Natural killer cell (primary cell): ENCODE data around the gene IKZF1. TPM values are rescaled to one million over a fixed set of nuclear protein-coding genes. Genes with fewer than 3 reads are reported as not detected.

Source experiments
- ATAC-seq, 3 donors: fragments of 150-1000 bp in 2 of 3; fragments of 200-7000 bp in 1 of 3; cut with Tn5 transposase; 1 replicate in 1 of 3; 2 replicates in 2 of 3; pipeline ENCODE4 v1.10.0; 2021; ENCODE audit warnings: mild to moderate bottlenecking in 2 of 3, moderate library complexity in 2 of 3
- DNase-seq, 2 donors: peaks; one replicate each; pipeline versions ENCODE4 v3.0.0 to v3.0.0-alpha.2; 2013 to 2021; ENCODE audit warnings: mixed read lengths in 1 of 2
- H3K27ac ChIP-seq: one replicate; pipeline ENCODE4 v1.5.1; 2013; ENCODE audit warnings: mild to moderate bottlenecking, low read length
- H3K27me3 ChIP-seq: one replicate; pipeline ENCODE4 v1.6.1; 2013; ENCODE audit warnings: low read length; ENCODE audit not compliant: control insufficient read depth, insufficient read depth
- H3K36me3 ChIP-seq: one replicate; pipeline ENCODE4 v1.6.1; 2013; ENCODE audit warnings: low read length; ENCODE audit not compliant: control insufficient read depth, insufficient read depth
- H3K4me1 ChIP-seq: one replicate; pipeline ENCODE4 v1.6.1; 2013; ENCODE audit warnings: low read length; ENCODE audit not compliant: control insufficient read depth, insufficient read depth
- H3K4me3 ChIP-seq: one replicate; pipeline ENCODE4 v1.5.1; 2013; ENCODE audit warnings: low read length
- H3K9me3 ChIP-seq: one replicate; pipeline ENCODE4 v1.6.1; 2013; ENCODE audit warnings: low read length; ENCODE audit not compliant: control insufficient read depth, insufficient read depth
- H3K27ac Mint-ChIP-seq, 2 donors: one replicate each; pipeline ENCODE4 v1.8.0; 2022; ENCODE audit warnings: mild to moderate bottlenecking in 2 of 2, mixed read lengths in 2 of 2, moderate library complexity in 1 of 2
- H3K27me3 Mint-ChIP-seq, 2 donors: one replicate each; pipeline ENCODE4 v1.8.0; 2022; ENCODE audit warnings: low read depth in 2 of 2, mixed read lengths in 2 of 2
- H3K36me3 Mint-ChIP-seq: one replicate; pipeline ENCODE4 v1.8.0; 2022; ENCODE audit warnings: mixed read lengths
- H3K4me1 Mint-ChIP-seq, 2 donors: one replicate each; pipeline ENCODE4 v1.8.0; 2022; ENCODE audit warnings: mixed read lengths in 2 of 2
- H3K4me3 Mint-ChIP-seq: one replicate; pipeline ENCODE4 v1.8.0; 2022; ENCODE audit warnings: mild to moderate bottlenecking, moderate library complexity, mixed read lengths
- H3K9me3 Mint-ChIP-seq, 2 donors: one replicate each; pipeline ENCODE4 v1.8.0; 2022; ENCODE audit warnings: mixed read lengths in 2 of 2
- WGBS: methylation state at CpG from one replicate; pipeline ENCODE4 v1.1.7; 2013; ENCODE audit warnings: missing lambda C conversion rate; ENCODE audit not compliant: insufficient coverage; 5-methylcytosine and 5-hydroxymethylcytosine counted together
- intact Hi-C: fragments of 100-400 bp; cut with micrococcal nuclease; formaldehyde crosslinking; loops from one replicate; pipeline ENCODE4 v1.14.2; 2022
- total RNA-seq, 4 donors: library from RNA; stranded (reverse); fragments of 120-200 nt in 1 of 4; gene quantifications; one replicate each; pipeline versions ENCODE4 v1.2.3 to v1.2.4, GENCODE V29; 2013 to 2022
- TF ChIP-seq, protein P1 (sequence below): fragments of 200-600 bp; IDR thresholded peaks from one replicate; pipeline ENCODE4 v1.8.0; 2022; ENCODE audit warnings: antibody characterized with exemption

The IKZF1 gene
- total RNA-seq, 3 donors from 2014 or later (not counting 1 experiment from before 2014, with no cell fraction given) = 294 to 391 (median 350) TPM

DNA sequence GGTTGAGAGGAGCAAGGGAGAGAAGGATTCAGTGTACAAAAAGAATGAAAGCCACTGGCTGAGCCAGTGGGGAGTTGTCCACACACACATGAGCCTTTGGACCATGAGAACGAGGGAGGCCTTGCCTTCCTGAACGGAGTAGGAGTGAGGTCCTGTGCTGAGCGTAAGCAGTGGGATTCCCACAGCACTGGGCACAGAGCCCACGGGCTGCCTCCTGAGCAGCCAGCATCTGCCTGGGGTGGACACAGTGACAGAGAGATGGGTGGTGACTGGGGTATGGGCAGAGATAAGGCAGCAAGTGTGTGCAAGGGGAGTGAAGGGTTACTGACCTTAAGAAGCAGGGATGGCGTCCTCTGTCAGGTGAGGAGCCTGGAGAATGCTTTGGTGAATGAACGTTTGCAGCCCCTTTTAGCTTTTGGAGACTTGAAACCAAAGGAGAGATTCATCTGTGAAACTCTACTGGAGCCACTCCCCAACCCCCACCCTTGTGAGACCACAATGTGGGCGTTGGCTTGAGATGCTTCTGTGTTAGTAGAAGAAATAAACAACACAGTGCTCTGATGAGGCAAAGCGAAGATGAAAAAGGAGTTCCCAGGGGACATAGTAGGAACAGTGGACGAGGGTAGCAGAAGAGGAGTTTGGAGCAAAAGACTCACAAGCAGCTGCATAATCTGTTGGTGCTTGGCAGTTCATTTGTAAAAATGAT is 89.2 kb downstream of the IKZF1 start:
- Histone ChIP-seq H3K36me3 (peaks cover 75% of the 10 kb centered on the region), H3K4me1 (peaks cover 49% of the 10 kb centered on the region), H3K9me3 (no peaks in the 10 kb centered on the region), H3K27me3 (no peaks in the 10 kb centered on the region), H3K27ac (peak overlapping the region; percentile 72), H3K4me3 (no peak overlapping the region)
- H3K36me3 Mint-ChIP-seq = peaks cover 29% of the 10 kb centered on the region
- peaks cover 87% of the 10 kb centered on the region in 2 donors for H3K4me1 Mint-ChIP-seq
- intact Hi-C loops = no loop called here
- TF ChIP-seq, protein P1, sequence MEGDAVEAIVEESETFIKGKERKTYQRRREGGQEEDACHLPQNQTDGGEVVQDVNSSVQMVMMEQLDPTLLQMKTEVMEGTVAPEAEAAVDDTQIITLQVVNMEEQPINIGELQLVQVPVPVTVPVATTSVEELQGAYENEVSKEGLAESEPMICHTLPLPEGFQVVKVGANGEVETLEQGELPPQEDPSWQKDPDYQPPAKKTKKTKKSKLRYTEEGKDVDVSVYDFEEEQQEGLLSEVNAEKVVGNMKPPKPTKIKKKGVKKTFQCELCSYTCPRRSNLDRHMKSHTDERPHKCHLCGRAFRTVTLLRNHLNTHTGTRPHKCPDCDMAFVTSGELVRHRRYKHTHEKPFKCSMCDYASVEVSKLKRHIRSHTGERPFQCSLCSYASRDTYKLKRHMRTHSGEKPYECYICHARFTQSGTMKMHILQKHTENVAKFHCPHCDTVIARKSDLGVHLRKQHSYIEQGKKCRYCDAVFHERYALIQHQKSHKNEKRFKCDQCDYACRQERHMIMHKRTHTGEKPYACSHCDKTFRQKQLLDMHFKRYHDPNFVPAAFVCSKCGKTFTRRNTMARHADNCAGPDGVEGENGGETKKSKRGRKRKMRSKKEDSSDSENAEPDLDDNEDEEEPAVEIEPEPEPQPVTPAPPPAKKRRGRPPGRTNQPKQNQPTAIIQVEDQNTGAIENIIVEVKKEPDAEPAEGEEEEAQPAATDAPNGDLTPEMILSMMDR = no peak
- peak overlapping the region; percentile 82 to 94 for H3K27ac Mint-ChIP-seq
- H3K9me3 Mint-ChIP-seq = no peaks in the 10 kb centered on the region
- peak overlapping the region; percentile 81 for H3K4me3 Mint-ChIP-seq
- no peaks in the 10 kb centered on the region for H3K27me3 Mint-ChIP-seq
- ATAC-seq (peak; percentile 57 to 67 (median 66)), DNase-seq (peak in 1 of 2 donors; percentile 75)
- 39% methylated on average over 9 of the region's 9 CpGs for WGBS

DNA sequence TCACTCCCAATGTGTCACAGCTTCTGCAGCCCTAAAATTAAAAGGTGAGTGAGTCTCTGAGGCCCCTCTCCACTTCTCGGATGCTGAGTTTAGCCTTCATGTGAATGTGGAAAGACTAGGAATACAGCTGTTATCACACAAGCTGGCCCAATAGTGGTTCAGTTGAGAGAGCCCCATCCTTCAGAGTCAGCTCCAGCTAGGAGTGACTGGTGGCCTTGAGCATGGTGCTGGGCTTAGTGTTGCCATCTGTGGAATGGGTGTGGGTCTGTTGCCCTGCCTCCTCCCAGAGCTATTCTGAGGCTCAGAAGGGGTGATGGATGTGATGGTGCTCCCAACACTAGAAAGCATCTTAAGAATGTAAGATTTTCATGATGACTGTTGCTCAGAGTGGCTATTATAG is 89.8 kb downstream of the IKZF1 start:
- H3K4me1 ChIP-seq = peaks cover 49% of the 10 kb centered on the region

DNA sequence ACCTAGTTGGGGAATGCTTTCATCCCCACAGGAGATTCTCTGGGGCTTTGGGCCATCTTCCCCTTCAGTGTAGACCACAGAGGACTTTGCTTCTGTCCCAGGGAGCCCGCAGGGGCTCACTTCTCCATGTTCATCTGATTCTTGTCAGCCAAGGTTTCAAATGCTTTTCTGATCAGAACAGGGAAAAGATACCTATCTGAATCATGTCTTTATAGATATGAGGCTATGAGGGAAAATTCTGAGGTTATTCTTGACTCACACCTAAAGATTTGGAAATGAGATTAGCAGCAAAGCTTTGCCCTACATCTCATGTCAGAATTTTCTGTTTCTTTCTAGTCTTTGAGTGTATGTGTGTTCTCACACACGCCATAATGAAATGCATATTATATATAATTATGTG is 92.3 kb downstream of the IKZF1 start:
- 38% methylated on average over 1 of the region's 2 CpGs for WGBS
- peak in 1 of 2 donors; percentile 52 for DNase-seq

More for the DNA sequence above, 89.8 kb downstream of the IKZF1 start:
- H3K9me3 ChIP-seq = no peaks in the 10 kb centered on the region
- ATAC-seq (no peak), DNase-seq (no peak)
- no peak overlapping the region for H3K4me3 ChIP-seq
- peak overlapping the region; percentile 72 for H3K27ac ChIP-seq
- peaks cover 29% of the 10 kb centered on the region for H3K36me3 Mint-ChIP-seq
- WGBS = 86% methylated on average over 1 of the region's 1 CpG
- peak overlapping the region; percentile 81 for H3K4me3 Mint-ChIP-seq
- H3K27me3 ChIP-seq = no peaks in the 10 kb centered on the region
- H3K27ac Mint-ChIP-seq = peak overlapping the region; percentile 82 to 94
- H3K9me3 Mint-ChIP-seq = no peaks in the 10 kb centered on the region
- TF ChIP-seq, protein P1 = no peak
- no peaks in the 10 kb centered on the region for H3K27me3 Mint-ChIP-seq
- peaks cover 83 to 86% of the 10 kb centered on the region in 2 donors for H3K4me1 Mint-ChIP-seq
- intact Hi-C loops = no loop called here
- H3K36me3 ChIP-seq = peaks cover 73% of the 10 kb centered on the region

More for the DNA sequence above, 92.3 kb downstream of the IKZF1 start:
- intact Hi-C loops = loop anchor here (5.0 kb wide), 1 partner anchor 35 kb away; no protein-coding TSS in a partner anchor
- Histone ChIP-seq H3K4me1 (peaks cover 46% of the 10 kb centered on the region), H3K9me3 (no peaks in the 10 kb centered on the region), H3K27ac (peak overlapping the region; percentile 78), H3K4me3 (no peak overlapping the region), H3K27me3 (no peaks in the 10 kb centered on the region), H3K36me3 (peaks cover 76% of the 10 kb centered on the region)
- no peaks in the 10 kb centered on the region for H3K27me3 Mint-ChIP-seq
- H3K4me3 Mint-ChIP-seq = peak overlapping the region; percentile 75
- peak overlapping the region; percentile 82 to 95 for H3K27ac Mint-ChIP-seq
- H3K9me3 Mint-ChIP-seq = no peaks in the 10 kb centered on the region
- H3K36me3 Mint-ChIP-seq = peaks cover 38% of the 10 kb centered on the region
- ATAC-seq = peak in 2 of 3 donors; percentile 22 to 25
- TF ChIP-seq, protein P1 = no peak
- peaks cover 65 to 70% of the 10 kb centered on the region in 2 donors for H3K4me1 Mint-ChIP-seq
